ENCODE results near the gene SLC25A26.

- TF ChIP-seq POLR2A (IDR thresholded peaks at IDR 0.05), result no peak
- TF ChIP-seq, protein P1, sequence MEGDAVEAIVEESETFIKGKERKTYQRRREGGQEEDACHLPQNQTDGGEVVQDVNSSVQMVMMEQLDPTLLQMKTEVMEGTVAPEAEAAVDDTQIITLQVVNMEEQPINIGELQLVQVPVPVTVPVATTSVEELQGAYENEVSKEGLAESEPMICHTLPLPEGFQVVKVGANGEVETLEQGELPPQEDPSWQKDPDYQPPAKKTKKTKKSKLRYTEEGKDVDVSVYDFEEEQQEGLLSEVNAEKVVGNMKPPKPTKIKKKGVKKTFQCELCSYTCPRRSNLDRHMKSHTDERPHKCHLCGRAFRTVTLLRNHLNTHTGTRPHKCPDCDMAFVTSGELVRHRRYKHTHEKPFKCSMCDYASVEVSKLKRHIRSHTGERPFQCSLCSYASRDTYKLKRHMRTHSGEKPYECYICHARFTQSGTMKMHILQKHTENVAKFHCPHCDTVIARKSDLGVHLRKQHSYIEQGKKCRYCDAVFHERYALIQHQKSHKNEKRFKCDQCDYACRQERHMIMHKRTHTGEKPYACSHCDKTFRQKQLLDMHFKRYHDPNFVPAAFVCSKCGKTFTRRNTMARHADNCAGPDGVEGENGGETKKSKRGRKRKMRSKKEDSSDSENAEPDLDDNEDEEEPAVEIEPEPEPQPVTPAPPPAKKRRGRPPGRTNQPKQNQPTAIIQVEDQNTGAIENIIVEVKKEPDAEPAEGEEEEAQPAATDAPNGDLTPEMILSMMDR (IDR thresholded peaks at IDR 0.05), result no peak
Measured at GRCh38 chr3:66270288-66270687, 49.5 kb downstream of the SLC25A26 start.
